T-helper 1 cell treated with Interleukin-12 subunit alpha and Interleukin-12 subunit beta and Interleukin-4 antibody, amounts not matched to agents 30 ng/mL and 1 ng/mL, for 36 hours (primary cell): ENCODE measurements around the gene LDLRAD3. TPM values are rescaled to one million over a fixed set of nuclear protein-coding genes. Genes with fewer than 3 reads are reported as not detected.

Experiments
- intact Hi-C: fragments of 100-400 bp; cut with micrococcal nuclease; formaldehyde crosslinking; loops from one replicate; pipeline ENCODE4 v1.15.1; 2024
- total RNA-seq: library from RNA; stranded (reverse); gene quantifications from 2 replicates; pipeline ENCODE4 v1.2.3, GENCODE V29; 2022

LDLRAD3 gene
- total RNA-seq, 1 donor from 2014 or later = 0.15 TPM

DNA sequence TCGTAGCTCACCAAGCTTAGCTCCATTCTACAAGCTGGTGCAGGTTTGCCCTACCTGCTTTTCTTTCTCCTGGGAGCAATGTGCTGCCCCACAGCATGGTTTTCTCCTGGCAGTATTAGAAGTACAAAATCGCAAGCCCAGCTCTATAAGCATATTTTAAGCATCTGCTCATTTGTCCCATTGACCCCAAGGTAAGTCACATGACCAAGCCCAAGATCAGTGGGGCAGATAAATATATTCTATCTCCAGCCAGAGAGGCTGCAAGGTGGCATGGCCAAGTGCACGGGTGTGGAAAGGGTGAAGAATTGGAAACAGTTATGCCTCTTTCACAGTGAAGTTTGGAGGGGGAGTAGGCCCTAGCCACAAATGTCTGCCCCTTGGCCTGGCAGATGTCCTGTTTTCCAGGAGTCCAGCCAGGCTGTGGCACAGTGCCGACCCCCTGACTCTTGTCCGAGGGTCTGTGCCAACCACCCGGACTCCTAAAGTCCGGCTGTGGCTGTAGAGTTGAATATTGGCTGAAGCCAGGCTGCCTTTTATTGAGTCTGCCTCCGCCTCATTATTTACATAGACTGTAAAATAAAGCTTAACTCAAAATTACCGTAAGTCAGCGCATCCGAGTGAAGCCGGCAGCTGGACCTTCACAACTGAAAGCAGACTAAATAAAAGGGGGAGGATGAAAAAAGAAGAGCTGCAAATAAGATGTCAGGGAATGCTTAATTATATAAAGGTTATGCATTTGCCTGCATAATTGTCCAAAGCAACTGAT, 179.7 kb downstream of the LDLRAD3 start:
- intact Hi-C loops = no loop called here

- intact Hi-C loops = no loop called here
These were observed 182.8 kb downstream of the LDLRAD3 start for GRCh38 chr11:36126678-36127077.

DNA sequence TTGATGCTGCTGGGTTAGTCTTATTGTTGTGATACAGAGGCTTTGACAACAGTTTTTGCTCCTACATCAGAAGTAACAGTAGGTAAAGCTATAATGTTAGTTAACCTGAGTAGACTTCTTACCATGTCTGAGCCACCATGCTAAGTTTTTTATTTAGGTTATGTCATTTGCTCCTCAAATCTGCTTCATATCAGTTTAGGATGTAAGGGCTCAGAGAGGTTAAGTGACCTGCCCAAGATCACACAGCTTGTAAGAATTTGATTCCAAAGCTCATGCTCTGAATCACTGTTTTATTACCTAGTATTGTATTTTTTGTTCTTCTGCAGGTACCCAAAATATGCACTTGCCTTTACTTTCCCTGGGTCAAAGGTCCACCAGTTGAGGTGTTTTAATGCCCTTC, 183.7 kb downstream of the LDLRAD3 start:
- intact Hi-C loops = no loop called here

DNA sequence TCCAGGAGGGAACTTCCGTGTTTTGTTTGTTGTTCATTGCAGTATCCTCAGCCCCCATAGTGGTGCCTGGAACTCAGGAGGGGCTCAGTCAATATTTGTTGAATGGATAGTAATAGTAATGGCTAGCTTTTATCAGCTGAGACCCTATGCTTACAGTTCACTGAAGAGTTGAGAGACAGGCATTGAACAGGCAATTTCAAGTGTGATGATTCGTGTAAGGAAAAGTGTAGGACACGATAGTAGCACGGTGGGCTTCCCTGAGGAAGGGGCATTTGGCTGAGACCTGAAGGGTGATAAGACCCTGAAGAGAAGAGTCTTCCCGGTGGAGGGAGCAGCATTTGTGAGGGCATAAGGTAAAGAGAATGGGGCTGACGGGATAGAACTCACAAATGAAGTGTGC, 186.1 kb downstream of the LDLRAD3 start:
- intact Hi-C loops = no loop called here

DNA sequence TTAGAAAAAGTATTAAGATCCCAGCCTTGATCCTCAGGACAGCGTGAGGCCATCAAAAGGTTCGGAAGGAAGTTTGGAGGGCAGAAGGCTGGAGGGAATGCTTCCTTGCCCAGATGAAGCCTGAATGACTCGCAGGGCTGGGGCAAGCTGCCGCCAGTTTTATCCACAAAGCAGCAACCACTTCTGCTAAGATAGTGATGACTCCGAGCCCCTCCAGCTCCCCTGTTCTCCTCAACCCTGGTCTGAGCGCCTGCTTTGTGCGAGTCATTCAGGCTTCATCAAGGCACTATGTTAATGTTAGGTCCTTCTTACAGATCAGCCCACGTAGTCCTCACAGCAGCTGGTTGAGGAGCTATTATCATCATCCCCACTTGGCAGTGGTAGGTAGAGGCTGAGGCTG, 186.5 kb downstream of the LDLRAD3 start:
- intact Hi-C loops = no loop called here

DNA sequence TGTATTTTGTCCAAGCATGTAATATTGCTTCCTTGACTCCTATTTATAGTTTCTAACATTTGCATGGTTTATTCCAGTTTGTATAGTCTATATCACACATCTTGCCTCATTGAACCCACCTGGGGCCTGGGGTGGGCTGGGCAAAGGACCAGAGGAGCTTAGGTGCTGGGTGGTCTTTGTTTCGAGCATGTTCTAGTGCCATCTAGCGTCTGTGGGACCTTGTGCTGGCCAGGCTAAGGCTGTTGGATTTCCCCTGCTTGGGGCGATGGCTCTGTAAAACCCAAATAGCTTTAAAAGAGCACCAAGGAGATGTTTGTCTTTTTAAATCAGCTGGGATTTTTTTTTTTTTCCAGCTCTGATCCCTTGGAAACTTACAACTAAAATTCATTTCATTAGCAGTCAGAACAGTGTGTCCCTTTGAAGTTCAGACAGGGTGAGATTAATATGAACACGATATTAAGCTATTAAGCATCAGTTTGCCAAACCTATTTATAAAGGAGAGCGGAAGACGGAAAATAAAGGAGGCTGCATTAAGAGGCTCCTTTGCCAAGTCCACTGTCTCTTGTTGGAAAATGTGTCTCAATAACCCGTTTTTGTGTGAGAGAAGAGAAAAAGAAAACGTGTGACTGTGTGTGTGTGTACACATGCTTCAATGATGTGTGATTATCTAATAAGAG, 188.0 kb downstream of the LDLRAD3 start:
- intact Hi-C loops = loop anchor here (1.0 kb wide), 1 partner anchor 516 kb away; no protein-coding TSS in a partner anchor

DNA sequence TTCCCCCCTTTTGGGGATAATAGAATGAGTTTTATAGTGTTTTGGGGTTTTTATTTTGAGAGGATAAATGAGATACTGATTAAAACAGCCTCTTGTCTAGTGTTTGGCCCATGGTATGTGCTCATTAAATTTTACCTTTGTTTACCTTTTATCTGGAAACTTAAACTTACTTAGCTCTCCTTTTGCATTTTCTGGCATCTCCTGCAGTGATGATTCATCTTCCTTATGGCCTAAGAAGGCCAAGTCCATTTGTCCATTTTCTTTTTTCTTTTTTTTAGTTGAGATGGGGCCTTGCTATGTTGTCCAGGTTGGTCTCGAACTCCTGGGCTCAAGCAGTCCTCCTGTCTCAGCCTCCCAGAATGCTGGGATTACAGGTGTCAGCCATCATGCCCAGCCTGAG, 189.1 kb downstream of the LDLRAD3 start:
- intact Hi-C loops = no loop called here

GRCh38 chr11:36135076-36135475, 191.2 kb downstream of the LDLRAD3 start:
- intact Hi-C loops = no loop called here

- intact Hi-C loops = no loop called here
These were observed 195.9 kb downstream of the LDLRAD3 start for GRCh38 chr11:36139767-36140166.

DNA sequence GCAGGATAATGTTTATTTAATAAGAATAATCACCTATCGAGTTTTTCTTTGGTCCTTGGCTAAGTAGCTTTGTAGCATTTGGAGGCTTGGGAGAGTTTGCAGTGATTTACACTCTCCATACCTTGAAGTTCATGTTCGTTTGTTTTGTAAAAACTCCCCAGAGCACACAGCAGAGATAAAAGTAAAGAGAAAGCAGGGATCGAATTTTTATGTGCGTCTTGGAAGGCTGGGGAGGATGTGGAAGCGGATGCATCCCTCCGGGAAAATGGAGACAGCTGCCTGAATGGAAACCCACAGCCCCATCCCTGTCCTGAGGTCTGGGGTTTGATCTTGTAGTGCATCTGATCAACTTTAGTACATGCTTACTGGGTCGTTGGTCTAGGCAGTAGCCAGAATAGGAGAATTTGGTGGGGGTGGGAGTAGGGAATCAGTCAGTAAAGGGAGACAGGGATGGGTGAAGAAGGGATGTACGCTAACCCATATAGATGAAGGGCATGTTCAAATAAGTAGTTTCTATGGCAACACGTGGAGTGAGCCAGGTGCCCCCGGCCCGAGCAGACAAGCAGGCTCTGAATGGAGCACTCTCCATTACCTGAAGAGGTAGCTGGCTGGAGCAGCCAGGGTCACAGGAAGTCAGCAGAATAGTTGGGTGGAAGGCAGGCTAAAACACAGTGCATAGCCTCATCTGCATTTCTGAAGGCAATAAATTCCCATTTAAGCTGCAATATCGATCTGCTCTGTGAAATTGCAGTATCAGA, 197.5 kb downstream of the LDLRAD3 start:
- intact Hi-C loops = no loop called here

- intact Hi-C loops = no loop called here
These were observed 198.1 kb downstream of the LDLRAD3 start for GRCh38 chr11:36141956-36142355.

GRCh38 chr11:36142439-36142838, 198.6 kb downstream of the LDLRAD3 start:
- intact Hi-C loops = no loop called here

DNA sequence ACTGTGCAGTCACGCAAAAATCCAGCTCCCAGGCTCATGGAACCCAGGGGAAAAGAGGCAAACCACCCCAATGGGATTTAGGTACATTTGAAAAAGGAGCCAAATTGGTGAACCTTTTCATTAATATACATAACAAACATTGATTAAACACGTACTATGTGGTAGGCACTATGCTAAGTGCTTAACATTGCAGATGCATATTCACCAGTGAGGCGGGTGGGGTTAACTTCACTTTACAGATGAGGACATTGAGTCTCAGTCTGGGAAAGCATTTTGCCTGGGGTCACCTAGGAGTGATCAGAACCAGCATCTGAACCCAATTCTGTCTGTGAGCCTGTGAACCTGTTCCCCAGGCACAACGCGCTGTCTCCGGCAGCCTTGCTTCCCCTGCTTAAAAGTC, 199.0 kb downstream of the LDLRAD3 start:
- intact Hi-C loops = no loop called here

- intact Hi-C loops = no loop called here
These were observed 202.6 kb downstream of the LDLRAD3 start for GRCh38 chr11:36146437-36146836.

DNA sequence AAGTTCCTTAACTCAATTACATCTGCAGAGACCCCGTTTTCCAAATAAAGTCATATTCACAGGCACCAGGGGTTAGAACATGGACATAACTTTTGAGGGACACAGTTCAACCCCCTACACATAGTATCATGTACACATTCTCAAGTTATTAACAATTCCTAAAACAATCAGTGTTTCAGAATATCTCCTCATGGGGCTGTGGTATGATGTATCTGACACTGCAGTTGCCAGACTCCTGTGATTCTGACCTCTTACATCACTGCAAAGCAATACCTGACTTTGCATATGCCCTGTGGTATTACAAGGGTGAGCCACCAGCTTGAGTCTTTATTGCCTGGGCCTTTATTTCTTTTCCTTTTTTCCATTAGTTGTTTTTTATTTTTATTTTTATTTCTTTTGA, 203.6 kb downstream of the LDLRAD3 start:
- intact Hi-C loops = no loop called here

DNA sequence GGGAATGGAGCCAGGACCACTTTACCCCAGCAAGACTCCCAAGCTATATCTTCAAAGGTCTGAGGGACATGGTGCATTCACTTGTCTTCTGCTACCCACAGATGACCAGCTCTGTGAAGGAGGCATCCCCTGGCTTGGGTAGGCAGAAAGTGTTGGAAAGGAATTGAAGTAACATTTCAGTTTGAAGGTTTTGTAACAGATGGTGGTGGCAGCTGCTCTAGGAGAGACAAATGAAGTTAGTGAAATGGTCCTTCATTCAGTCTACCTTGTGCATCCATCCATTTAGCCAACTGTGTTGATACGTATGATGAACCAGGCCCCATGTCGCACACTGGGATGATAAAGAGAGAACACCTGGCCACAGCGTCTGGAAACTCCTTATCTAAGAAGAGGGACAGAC, 204.8 kb downstream of the LDLRAD3 start:
- intact Hi-C loops = no loop called here

- intact Hi-C loops = loop anchor here (2.0 kb wide), 1 partner anchor 533 kb away; no protein-coding TSS in a partner anchor
These were observed 205.8 kb downstream of the LDLRAD3 start for GRCh38 chr11:36149538-36150242.

DNA sequence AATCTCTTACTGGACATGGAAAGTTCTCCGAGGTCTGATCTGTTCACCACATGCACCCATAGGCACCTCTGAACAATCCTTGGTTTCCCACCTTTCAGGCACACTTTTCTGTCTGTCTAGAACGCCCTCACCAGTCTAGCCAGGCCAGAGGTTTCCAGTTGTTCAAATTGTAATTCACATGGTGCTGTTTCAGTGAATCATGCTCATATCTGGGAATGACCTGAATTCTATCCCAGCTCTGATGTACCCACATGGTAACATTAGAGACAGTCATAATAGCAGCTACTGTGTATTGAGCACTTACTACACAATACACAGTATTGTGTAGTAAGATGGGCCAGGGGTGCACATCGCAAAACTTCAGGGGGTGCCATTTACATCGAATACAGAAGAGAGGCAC, 207.1 kb downstream of the LDLRAD3 start:
- intact Hi-C loops = loop anchor here (2.0 kb wide), 1 partner anchor 534 kb away; no protein-coding TSS in a partner anchor

GRCh38 chr11:36151933-36152580, 208.2 kb downstream of the LDLRAD3 start:
- intact Hi-C loops = loop anchor here (2.0 kb wide), 1 partner anchor 535 kb away; no protein-coding TSS in a partner anchor

GRCh38 chr11:36153551-36153950, 209.7 kb downstream of the LDLRAD3 start:
- intact Hi-C loops = no loop called here

GRCh38 chr11:36155124-36155561, 211.3 kb downstream of the LDLRAD3 start:
- intact Hi-C loops = no loop called here
